Endothelial cell of umbilical vein (primary cell): ENCODE measurements around the gene TGM1. TPM values are rescaled to one million over a fixed set of nuclear protein-coding genes. Genes with fewer than 3 reads are reported as not detected.

ENCODE experiments used
- BruUV-seq: library from RNA; stranded (reverse); fragments of 400-500 nt; replicated peaks from 2 replicates; lab custom pipeline; 2021; lab: Mats Ljungman, UMichigan
- CTCF ChIA-PET: fragments of 300-600, 350-600 bp; sonication (Branson Sonifier 250); formaldehyde crosslinking; loops from one replicate; lab custom pipeline; 2021; ENCODE audit warnings: antibody characterized with exemption, inconsistent platforms; lab: Charles Lee
- POLR2A ChIA-PET: fragments of 300-600, 350-600 bp; sonication (Branson Sonifier 250); formaldehyde crosslinking; loops from one replicate; lab custom pipeline; 2021; ENCODE audit warnings: antibody characterized with exemption, inconsistent platforms; lab: Charles Lee
- DNase-seq: peaks from one replicate; pipeline ENCODE4 v3.0.0-alpha.2; 2011; ENCODE audit warnings: low read depth, low spot score
- FAIRE-seq: peaks from 2 replicates; lab custom pipeline; 2011; peaks lifted over from hg19 to GRCh38; lab: Jason Lieb, UNC
- H2AFZ ChIP-seq: 2 replicates; pipeline ENCODE4 v1.6.0; 2012; ENCODE audit warnings: low read depth, low read length, control low read depth, inconsistent platforms
- H3K27ac ChIP-seq: 2 replicates; pipeline ENCODE4 v1.5.1; 2011; ENCODE audit warnings: low read depth, mild to moderate bottlenecking, control low read depth, low read length, moderate library complexity; ENCODE audit not compliant: insufficient read depth
- H3K27me3 ChIP-seq, 2 experiments: 2 replicates each; pipeline versions ENCODE4 v1.6.0 to v1.6.1; 2011; ENCODE audit warnings: low read length in 2 of 2, mixed read lengths in 1 of 2; ENCODE audit not compliant: control insufficient read depth in 2 of 2, insufficient read depth in 2 of 2
- H3K36me3 ChIP-seq, 2 experiments: 2 replicates in 1 of 2; 3 replicates in 1 of 2; pipeline ENCODE4 v1.5.1; 2011; ENCODE audit warnings: low read length in 2 of 2, mild to moderate bottlenecking in 1 of 2, moderate library complexity in 1 of 2; ENCODE audit not compliant: control insufficient read depth in 2 of 2, insufficient read depth in 2 of 2; ENCODE audit errors: extremely low read depth in 1 of 2
- H3K4me1 ChIP-seq: 3 replicates; pipeline ENCODE4 v1.5.1; 2011; ENCODE audit warnings: mild to moderate bottlenecking, low read length; ENCODE audit not compliant: control insufficient read depth, insufficient read depth; ENCODE audit errors: extremely low read depth
- H3K4me2 ChIP-seq: 2 replicates; pipeline ENCODE4 v1.6.1; 2011; ENCODE audit warnings: low read length, control low read depth, mixed read lengths; ENCODE audit not compliant: insufficient read depth
- H3K4me3 ChIP-seq, 3 experiments: fragments of 200-600 bp in 1 of 3; sonication (generic), shearing (Covaris generic) in 1 of 3; replicated peaks in 1 of 3; 2 replicates each; pipeline ENCODE4 v1.5.1; 2011 to 2016; ENCODE audit warnings: control low read depth in 3 of 3, low read length in 3 of 3, mild to moderate bottlenecking in 2 of 3, inconsistent platforms in 1 of 3, low read depth in 1 of 3, moderate library complexity in 1 of 3; ENCODE audit not compliant: insufficient read depth in 1 of 3
- H3K79me2 ChIP-seq: 2 replicates; pipeline ENCODE4 v1.6.0; 2012; ENCODE audit warnings: low read length, inconsistent platforms; ENCODE audit not compliant: control insufficient read depth, insufficient read depth
- H3K9ac ChIP-seq: replicated peaks from 2 replicates; pipeline ENCODE3; 2011; ENCODE audit warnings: low read length, control low read depth; ENCODE audit not compliant: insufficient read depth; ENCODE audit errors: extremely low read depth
- H3K9me1 ChIP-seq: replicated peaks from 3 replicates; pipeline ENCODE4 v1.6.0; 2011; ENCODE audit warnings: mild to moderate bottlenecking, low read length; ENCODE audit not compliant: control insufficient read depth, insufficient read depth; ENCODE audit errors: extremely low read depth
- H3K9me3 ChIP-seq: replicated peaks from 2 replicates; pipeline ENCODE4 v1.5.1; 2012; ENCODE audit warnings: low read length, inconsistent platforms; ENCODE audit not compliant: control insufficient read depth, insufficient read depth
- H4K20me1 ChIP-seq: replicated peaks from 2 replicates; pipeline ENCODE3; 2011; ENCODE audit warnings: mild to moderate bottlenecking, low read length; ENCODE audit not compliant: control insufficient read depth, insufficient read depth; ENCODE audit errors: extremely low read depth
- EZH2 ChIP-seq: IDR thresholded peaks from 2 replicates; pipeline ENCODE4 v1.6.1; 2012; ENCODE audit warnings: borderline replicate concordance, low read depth, mild to moderate bottlenecking, moderate library complexity, low read length, inconsistent platforms; ENCODE audit not compliant: severe bottlenecking
- FOS ChIP-seq: IDR thresholded peaks from 2 replicates; pipeline ENCODE4 v1.6.1; 2011; ENCODE audit warnings: mild to moderate bottlenecking, low read length, moderate library complexity, borderline replicate concordance; ENCODE audit not compliant: insufficient read depth
- JUN ChIP-seq: IDR thresholded peaks from 2 replicates; pipeline ENCODE4 v1.6.1; 2011; ENCODE audit warnings: borderline replicate concordance, low read depth; ENCODE audit not compliant: insufficient read length, insufficient read depth
- MYC ChIP-seq: IDR thresholded peaks from one replicate; pipeline ENCODE4 v1.6.1; 2011; ENCODE audit warnings: mild to moderate bottlenecking, low read depth, low read length
- POLR2A ChIP-seq: IDR thresholded peaks from 2 replicates; pipeline ENCODE4 v1.6.1; 2012; ENCODE audit warnings: low read depth, mild to moderate bottlenecking, control low read depth, low read length
- POLR2AphosphoS5 ChIP-seq: IDR thresholded peaks from 2 replicates; pipeline ENCODE4 v1.6.1; 2012; ENCODE audit warnings: low read depth, mild to moderate bottlenecking, control low read depth, low read length, moderate library complexity; ENCODE audit not compliant: insufficient read depth
- dilution Hi-C: fragments of 300-500 bp; cut with MboI; formaldehyde crosslinking; loops from one replicate; pipeline ENCODE4 v1.15.0; 2019; ENCODE audit warnings: low sequenced_read_pairs; ENCODE audit not compliant: extremely low pct_ligation_motif_present
- intact Hi-C: fragments of 100-400 bp; cut with micrococcal nuclease; formaldehyde crosslinking; loops from one replicate; pipeline ENCODE4 v1.10.0; 2022
- polyA plus RNA-seq, 4 experiments: library from polyadenylated mRNA; depleted of rRNA in 3 of 4; stranded (reverse) in 3 of 4; unstranded in 1 of 4; fragments of >200 nt; gene quantifications; 2 replicates each; pipeline versions ENCODE4 v1.2.1 to v1.2.3, GENCODE V29; 2011 to 2012; ENCODE audit warnings: missing spikeins in 1 of 4
- total RNA-seq: library from RNA; stranded (reverse); gene quantifications from 2 replicates; pipeline ENCODE4 v1.2.3, GENCODE V29; 2021
- TF ChIP-seq, protein P1 (sequence below), 2 donors: IDR thresholded peaks; 1 replicate in 1 of 2; 2 replicates in 1 of 2; pipeline ENCODE4 v1.5.1; 2011; ENCODE audit warnings: low read length in 2 of 2, mild to moderate bottlenecking in 2 of 2, moderate library complexity in 2 of 2, control low read depth in 1 of 2, inconsistent platforms in 1 of 2, low read depth in 1 of 2; ENCODE audit not compliant: insufficient read depth in 1 of 2; ENCODE audit errors: extremely low read depth in 1 of 2

Gene TGM1
- total and polyA plus RNA-seq, 2 donors (not counting 3 experiments of a cell fraction or from before 2014, with no cell fraction given): 1.0 to 3.4 TPM

DNA sequence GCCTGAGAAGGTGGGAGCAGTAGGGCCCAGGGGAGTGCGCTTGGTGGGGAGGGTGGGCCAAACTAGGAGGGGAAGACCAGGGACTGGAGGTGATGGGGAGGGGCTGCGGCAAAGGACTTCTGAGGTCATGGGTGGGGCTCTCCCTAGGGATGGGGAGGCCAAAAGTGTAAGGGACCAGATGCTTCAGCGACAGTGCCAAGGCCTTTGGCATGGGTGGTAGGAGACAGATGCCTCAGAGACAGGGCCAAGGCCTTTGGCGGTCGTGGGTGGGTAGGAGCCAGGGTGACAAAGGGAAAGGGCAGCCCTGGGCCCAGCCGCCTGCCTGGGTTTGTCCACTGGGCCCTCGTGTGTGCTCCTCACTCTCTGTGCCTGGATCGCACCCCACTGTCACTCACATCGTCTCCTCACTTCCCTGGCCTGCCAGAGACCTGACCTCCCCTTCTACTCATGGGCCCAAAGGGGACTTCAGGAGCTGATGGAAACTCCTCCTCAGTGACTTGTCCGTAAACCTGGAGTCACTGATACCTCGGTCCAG is 21.6 kb upstream of the TGM1 start:
- FAIRE-seq: no peak
- Histone ChIP-seq H3K4me2 (no peak overlapping the region), H3K27me3 (no peaks in the 10 kb centered on the region), H3K9me1 (no peaks in the 10 kb centered on the region), H3K4me3 (no peak overlapping the region), H3K4me1 (no peaks in the 10 kb centered on the region), H3K79me2 (no peaks in the 10 kb centered on the region), H3K9ac (no peak overlapping the region), H3K36me3 (no peaks in the 10 kb centered on the region), H4K20me1 (no peaks in the 10 kb centered on the region), H3K27ac (no peak overlapping the region), H3K9me3 (no peaks in the 10 kb centered on the region), H2AFZ (no peak overlapping the region)
- no peak for DNase-seq
- POLR2A ChIA-PET: no interaction called here
- dilution Hi-C loops: no loop called here
- TF ChIP-seq FOS (no peak), JUN (no peak), EZH2 (no peak), POLR2AphosphoS5 (no peak), MYC (no peak), POLR2A (no peak)
- TF ChIP-seq, protein P1, sequence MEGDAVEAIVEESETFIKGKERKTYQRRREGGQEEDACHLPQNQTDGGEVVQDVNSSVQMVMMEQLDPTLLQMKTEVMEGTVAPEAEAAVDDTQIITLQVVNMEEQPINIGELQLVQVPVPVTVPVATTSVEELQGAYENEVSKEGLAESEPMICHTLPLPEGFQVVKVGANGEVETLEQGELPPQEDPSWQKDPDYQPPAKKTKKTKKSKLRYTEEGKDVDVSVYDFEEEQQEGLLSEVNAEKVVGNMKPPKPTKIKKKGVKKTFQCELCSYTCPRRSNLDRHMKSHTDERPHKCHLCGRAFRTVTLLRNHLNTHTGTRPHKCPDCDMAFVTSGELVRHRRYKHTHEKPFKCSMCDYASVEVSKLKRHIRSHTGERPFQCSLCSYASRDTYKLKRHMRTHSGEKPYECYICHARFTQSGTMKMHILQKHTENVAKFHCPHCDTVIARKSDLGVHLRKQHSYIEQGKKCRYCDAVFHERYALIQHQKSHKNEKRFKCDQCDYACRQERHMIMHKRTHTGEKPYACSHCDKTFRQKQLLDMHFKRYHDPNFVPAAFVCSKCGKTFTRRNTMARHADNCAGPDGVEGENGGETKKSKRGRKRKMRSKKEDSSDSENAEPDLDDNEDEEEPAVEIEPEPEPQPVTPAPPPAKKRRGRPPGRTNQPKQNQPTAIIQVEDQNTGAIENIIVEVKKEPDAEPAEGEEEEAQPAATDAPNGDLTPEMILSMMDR (IDR thresholded peaks at IDR 0.05; ENCODE audit: extremely low read depth in 1 of 2, insufficient read depth in 1 of 2, low read depth in 1 of 2, low read length in 2 of 2): no peak
- intact Hi-C loops: no loop called here
- CTCF ChIA-PET: interaction anchor here (0.9 to 1.6 kb wide), 3 partner anchors 12 to 23 kb away, joined by 3 to 4 read pairs (median 3); partner anchors contain the start of gene CIDEB
- no TSS peak for BruUV-seq
